GM21367 (cell line): ENCODE data around the gene DHRS3.

Source experiments
- ATAC-seq: cut with Tn5 transposase; IDR thresholded peaks from one replicate; pipeline ENCODE4 v1.9.1; 2021; ENCODE audit not compliant: unreplicated experiment

The DHRS3 gene

GRCh38 chr1:12640237-12640957 lies 22.4 kb upstream of the DHRS3 start:
- ATAC-seq, result no peak

GRCh38 chr1:12637693-12638092 lies 19.7 kb upstream of the DHRS3 start:
- ATAC-seq, result no peak

- ATAC-seq, result no peak
Observed at GRCh38 chr1:12636098-12636950, 18.3 kb upstream of the DHRS3 start.

GRCh38 chr1:12634696-12635202 lies 16.7 kb upstream of the DHRS3 start:
- no peak for ATAC-seq

- no peak for ATAC-seq
Observed at GRCh38 chr1:12634156-12634555, 16.1 kb upstream of the DHRS3 start.

- no peak for ATAC-seq
Observed at GRCh38 chr1:12631571-12631970, 13.6 kb upstream of the DHRS3 start.

- no peak for ATAC-seq
Observed at GRCh38 chr1:12630946-12631530, 13.0 kb upstream of the DHRS3 start.

GRCh38 chr1:12629985-12630760 lies 12.2 kb upstream of the DHRS3 start:
- ATAC-seq, result no peak

- ATAC-seq, result no peak
Observed at GRCh38 chr1:12629511-12629956, 11.5 kb upstream of the DHRS3 start.

- ATAC-seq, result no peak
Observed at GRCh38 chr1:12627296-12627695, 9.3 kb upstream of the DHRS3 start.

- no peak for ATAC-seq
Observed at GRCh38 chr1:12626888-12627287, 8.9 kb upstream of the DHRS3 start.

GRCh38 chr1:12625276-12625675 lies 7.3 kb upstream of the DHRS3 start:
- ATAC-seq, result no peak

- ATAC-seq, result no peak
Observed at GRCh38 chr1:12622506-12622905, 4.5 kb upstream of the DHRS3 start.

GRCh38 chr1:12621346-12622335 lies 3.6 kb upstream of the DHRS3 start:
- no peak for ATAC-seq

GRCh38 chr1:12620931-12621330 lies 2.9 kb upstream of the DHRS3 start:
- ATAC-seq, result no peak

- ATAC-seq, result no peak
Observed at GRCh38 chr1:12620488-12620865, 2.5 kb upstream of the DHRS3 start.

- ATAC-seq, result no peak
Observed at GRCh38 chr1:12619792-12620487, 1.9 kb upstream of the DHRS3 start.

GRCh38 chr1:12618965-12619791 lies 1.2 kb upstream of the DHRS3 start:
- ATAC-seq, result no peak
